WERI-Rb-1 (cell line): ENCODE measurements around the gene PBX3.
A peak's percentile ranks its signal among the peaks of the same experiment; 100 is the strongest.
"Not testable (repeated sequence)": the region's sequence is repeated elsewhere in the genome, so short reads cannot be mapped to it uniquely, and the experiment has no call there.

Experiments used
- DNase-seq: peaks from one replicate; pipeline ENCODE4 v3.0.0-alpha.2; 2020
- H3K27ac ChIP-seq: fragments of 250-450 bp; sonication (Bioruptor Pico); 2 replicates; pipeline ENCODE4 v1.5.1; 2020; ENCODE audit warnings: mild to moderate bottlenecking, moderate library complexity
- H3K27me3 ChIP-seq: fragments of 250-450 bp; sonication (Bioruptor Pico); 2 replicates; pipeline ENCODE4 v1.5.1; 2021; ENCODE audit warnings: mild to moderate bottlenecking, low read depth, moderate library complexity; ENCODE audit not compliant: insufficient read depth, severe bottlenecking
- H3K36me3 ChIP-seq: fragments of 250-450 bp; sonication (Bioruptor Pico); 2 replicates; pipeline ENCODE4 v1.5.1; 2020; ENCODE audit warnings: mild to moderate bottlenecking, moderate library complexity
- H3K4me3 ChIP-seq: 2 replicates; pipeline ENCODE4 v1.5.1; 2011; ENCODE audit warnings: low read depth, mild to moderate bottlenecking, control low read depth, low read length
- H3K9me3 ChIP-seq: fragments of 250-450 bp; sonication (Bioruptor Pico); 2 replicates; pipeline ENCODE4 v1.5.1; 2021; ENCODE audit warnings: mild to moderate bottlenecking, moderate library complexity; ENCODE audit not compliant: severe bottlenecking
- TF ChIP-seq, protein P1 (sequence below): IDR thresholded peaks from 2 replicates; pipeline ENCODE4 v1.5.1; 2011; ENCODE audit warnings: low read depth, mild to moderate bottlenecking, control low read depth, inconsistent platforms, low read length

The PBX3 gene

DNA sequence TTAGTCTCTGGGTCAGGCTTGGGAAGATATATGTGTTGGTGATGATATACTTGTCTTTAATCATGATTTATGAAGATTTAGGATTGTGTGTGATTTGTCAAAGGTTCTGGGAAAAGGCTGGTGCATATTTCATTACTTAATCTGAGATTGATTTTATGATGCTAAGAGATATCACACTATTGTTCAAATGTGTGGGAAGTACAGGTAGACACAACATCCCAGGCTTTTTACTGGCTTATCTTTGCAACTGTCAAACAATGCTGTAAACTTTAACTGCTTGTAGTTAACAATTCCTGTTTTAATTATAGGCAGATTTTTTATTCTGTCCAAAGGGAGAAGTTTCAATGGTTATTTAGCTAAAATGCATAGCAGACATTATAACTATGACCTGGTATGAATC, 23.9 kb downstream of the PBX3 start:
- H3K27ac ChIP-seq = no peak overlapping the region
- peaks cover 5% of the 10 kb centered on the region; the same call in 1 of the 2 replicates for H3K36me3 ChIP-seq
- DNase-seq = no peak
- TF ChIP-seq, protein P1, sequence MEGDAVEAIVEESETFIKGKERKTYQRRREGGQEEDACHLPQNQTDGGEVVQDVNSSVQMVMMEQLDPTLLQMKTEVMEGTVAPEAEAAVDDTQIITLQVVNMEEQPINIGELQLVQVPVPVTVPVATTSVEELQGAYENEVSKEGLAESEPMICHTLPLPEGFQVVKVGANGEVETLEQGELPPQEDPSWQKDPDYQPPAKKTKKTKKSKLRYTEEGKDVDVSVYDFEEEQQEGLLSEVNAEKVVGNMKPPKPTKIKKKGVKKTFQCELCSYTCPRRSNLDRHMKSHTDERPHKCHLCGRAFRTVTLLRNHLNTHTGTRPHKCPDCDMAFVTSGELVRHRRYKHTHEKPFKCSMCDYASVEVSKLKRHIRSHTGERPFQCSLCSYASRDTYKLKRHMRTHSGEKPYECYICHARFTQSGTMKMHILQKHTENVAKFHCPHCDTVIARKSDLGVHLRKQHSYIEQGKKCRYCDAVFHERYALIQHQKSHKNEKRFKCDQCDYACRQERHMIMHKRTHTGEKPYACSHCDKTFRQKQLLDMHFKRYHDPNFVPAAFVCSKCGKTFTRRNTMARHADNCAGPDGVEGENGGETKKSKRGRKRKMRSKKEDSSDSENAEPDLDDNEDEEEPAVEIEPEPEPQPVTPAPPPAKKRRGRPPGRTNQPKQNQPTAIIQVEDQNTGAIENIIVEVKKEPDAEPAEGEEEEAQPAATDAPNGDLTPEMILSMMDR = no peak
- peaks cover 6% of the 10 kb centered on the region for H3K9me3 ChIP-seq
- H3K27me3 ChIP-seq = no peaks in the 10 kb centered on the region
- no peak overlapping the region for H3K4me3 ChIP-seq

DNA sequence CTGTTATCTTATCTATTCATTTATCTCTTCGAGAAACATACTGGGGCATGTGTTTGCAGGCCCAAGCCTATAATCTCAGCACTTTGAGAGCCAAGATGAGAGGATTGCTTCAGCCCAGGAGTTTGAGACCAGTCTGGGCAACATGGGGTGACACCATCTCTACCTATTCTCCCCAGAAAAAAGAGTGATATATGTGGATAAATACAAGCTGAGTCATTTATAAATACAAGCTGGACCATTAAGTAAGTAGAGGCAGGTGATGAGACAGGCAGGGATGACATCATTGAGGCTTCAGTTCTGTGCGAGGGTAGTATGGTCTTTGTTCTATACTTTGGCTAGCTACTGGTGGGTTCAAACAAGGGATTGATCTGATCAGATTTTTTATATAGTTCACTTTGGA, 25.6 kb downstream of the PBX3 start:
- no peaks in the 10 kb centered on the region for H3K27me3 ChIP-seq
- H3K27ac ChIP-seq = no peak overlapping the region
- peaks cover 5% of the 10 kb centered on the region; the same call in 1 of the 2 replicates for H3K36me3 ChIP-seq
- no peak for DNase-seq
- H3K4me3 ChIP-seq = no peak overlapping the region
- TF ChIP-seq, protein P1 = no peak
- peaks cover 6% of the 10 kb centered on the region for H3K9me3 ChIP-seq

DNA sequence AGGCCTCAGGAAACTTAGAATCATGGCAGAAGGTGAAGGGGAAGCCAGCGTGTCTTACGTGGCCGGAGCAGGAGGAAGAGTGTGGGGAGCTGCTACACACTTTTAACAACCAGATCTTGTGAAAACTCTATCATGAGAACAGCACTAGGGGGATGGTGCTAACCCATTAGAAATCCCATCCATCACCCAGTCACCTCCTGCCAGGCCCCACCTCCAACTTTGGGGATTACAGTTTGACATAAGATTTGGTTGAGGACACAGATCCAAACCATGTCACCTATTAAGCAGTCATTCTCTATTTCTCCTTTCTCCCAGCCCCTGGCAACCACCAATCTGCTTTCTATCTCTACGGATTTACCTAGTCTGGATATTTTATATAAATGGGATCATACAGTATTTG, 26.9 kb downstream of the PBX3 start:
- Histone ChIP-seq H3K27me3 (no peaks in the 10 kb centered on the region), H3K9me3 (peaks cover 6% of the 10 kb centered on the region), H3K36me3 (peaks cover 5% of the 10 kb centered on the region; the same call in 1 of the 2 replicates), H3K4me3 (no peak overlapping the region), H3K27ac (no peak overlapping the region)
- peak; percentile 30 for DNase-seq
- TF ChIP-seq, protein P1 = no peak

DNA sequence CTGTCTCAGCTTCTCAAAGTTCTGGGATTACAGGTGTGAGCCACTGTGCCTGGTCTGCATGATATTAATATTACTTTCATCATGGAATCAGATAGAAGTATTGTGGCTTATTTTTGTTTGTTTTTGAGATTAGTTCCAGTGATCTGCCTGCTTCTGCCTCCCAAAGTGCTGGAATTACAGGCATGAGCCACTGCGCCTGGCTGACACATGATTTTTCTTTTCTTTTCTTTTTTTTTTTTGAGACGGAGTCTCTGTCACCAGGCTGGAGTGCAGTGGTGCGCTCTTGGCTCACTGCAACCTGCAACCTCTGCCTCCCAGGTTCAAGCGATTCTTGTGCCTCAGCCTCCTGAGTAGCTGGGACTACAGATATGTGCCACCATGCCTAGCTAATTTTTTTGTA, 29.6 kb downstream of the PBX3 start:
- DNase-seq, H3K27me3 ChIP-seq, H3K36me3 ChIP-seq, H3K27ac ChIP-seq, H3K9me3 ChIP-seq, H3K4me3 ChIP-seq: not testable (repeated sequence)

DNA sequence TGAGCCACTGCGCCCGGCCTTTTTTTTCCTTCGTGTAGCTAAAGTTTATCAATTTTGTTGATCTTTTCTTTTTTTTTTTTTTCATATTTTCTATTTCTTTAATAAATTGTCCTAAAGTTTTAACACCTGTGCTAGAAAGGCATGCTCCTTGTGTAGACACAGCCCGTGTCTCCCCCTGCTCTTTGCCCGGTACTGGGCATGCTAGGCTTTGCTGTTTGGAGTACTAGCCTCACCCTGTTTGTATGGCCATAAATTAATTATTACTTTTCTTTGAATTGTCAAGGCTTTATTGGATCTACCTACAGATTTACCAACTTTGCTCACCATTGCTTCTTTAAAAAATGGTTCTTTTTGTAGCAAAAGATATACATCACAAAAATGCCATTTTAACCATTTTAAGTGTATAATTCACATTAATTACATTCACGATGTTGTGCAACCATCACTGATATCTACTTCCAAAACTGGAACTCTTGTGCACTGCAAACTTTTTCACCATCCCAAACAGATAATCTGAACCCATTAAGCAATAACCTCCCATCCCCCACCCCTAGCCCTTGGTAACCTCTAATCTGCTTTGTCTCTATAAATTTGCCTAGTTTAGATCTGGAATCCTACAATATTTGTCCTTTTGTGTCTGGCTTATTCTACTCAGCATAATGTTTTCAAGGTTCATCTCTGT, 31.5 kb downstream of the PBX3 start:
- H3K36me3 ChIP-seq = peaks cover 20% of the 10 kb centered on the region
- H3K4me3 ChIP-seq, DNase-seq, H3K27me3 ChIP-seq: not testable (repeated sequence)
- peak overlapping the region; percentile 89 for H3K27ac ChIP-seq
- peaks cover 21% of the 10 kb centered on the region for H3K9me3 ChIP-seq

DNA sequence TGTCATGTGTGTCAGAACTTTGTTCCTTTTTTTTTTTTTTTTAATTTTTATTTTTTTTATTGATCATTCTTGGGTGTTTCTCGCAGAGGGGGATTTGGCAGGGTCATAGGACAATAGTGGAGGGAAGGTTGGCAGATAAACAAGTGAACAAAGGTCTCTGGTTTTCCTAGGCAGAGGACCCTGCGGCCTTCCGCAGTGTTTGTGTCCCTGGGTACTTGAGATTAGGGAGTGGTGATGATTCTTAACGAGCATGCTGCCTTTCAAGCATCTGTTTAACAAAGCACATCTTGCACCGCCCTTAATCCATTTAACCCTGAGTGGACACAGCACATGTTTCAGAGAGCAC, 32.0 kb downstream of the PBX3 start:
- peaks cover 21% of the 10 kb centered on the region for H3K9me3 ChIP-seq

DNA sequence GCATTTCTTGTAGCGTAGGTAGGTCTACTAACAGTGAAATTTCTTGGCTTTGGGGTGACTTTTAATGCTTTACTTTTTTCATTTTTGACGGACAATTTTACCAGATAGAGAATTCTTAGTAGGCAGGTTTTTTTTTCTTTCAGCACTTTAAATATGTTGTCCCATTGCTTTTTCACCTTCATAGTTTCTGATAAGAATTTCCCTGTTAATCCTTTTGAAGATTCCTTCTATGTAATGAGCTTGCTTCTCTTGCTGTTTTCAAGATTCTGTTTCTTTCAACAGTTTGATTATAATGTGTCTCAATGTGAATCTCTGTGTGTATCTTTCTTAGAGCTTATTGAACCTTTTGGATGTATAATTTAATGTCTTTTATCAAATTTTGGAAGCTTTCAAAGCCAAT, 35.5 kb downstream of the PBX3 start:
- Histone ChIP-seq H3K36me3 (peaks cover 32% of the 10 kb centered on the region), H3K4me3 (no peak overlapping the region), H3K27me3 (no peaks in the 10 kb centered on the region), H3K27ac (no peak overlapping the region), H3K9me3 (peaks cover 16% of the 10 kb centered on the region)
- no peak for DNase-seq
- TF ChIP-seq, protein P1 = no peak

More for the DNA sequence above, 32.0 kb downstream of the PBX3 start:
- not testable (repeated sequence) for DNase-seq, H3K4me3 ChIP-seq, H3K27me3 ChIP-seq
- H3K27ac ChIP-seq = peak overlapping the region; percentile 89
- peaks cover 18% of the 10 kb centered on the region for H3K36me3 ChIP-seq
